Endothelial cell of umbilical vein (primary cell): ENCODE data around the gene NAV3. TPM values are rescaled to one million over a fixed set of nuclear protein-coding genes. Genes with fewer than 3 reads are reported as not detected.

Experiments
- BruUV-seq: library from RNA; stranded (reverse); fragments of 400-500 nt; replicated peaks from 2 replicates; lab custom pipeline; 2021; lab: Mats Ljungman, UMichigan
- CTCF ChIA-PET: fragments of 300-600, 350-600 bp; sonication (Branson Sonifier 250); formaldehyde crosslinking; loops from one replicate; lab custom pipeline; 2021; ENCODE audit warnings: antibody characterized with exemption, inconsistent platforms; lab: Charles Lee
- POLR2A ChIA-PET: fragments of 300-600, 350-600 bp; sonication (Branson Sonifier 250); formaldehyde crosslinking; loops from one replicate; lab custom pipeline; 2021; ENCODE audit warnings: antibody characterized with exemption, inconsistent platforms; lab: Charles Lee
- DNase-seq: peaks from one replicate; pipeline ENCODE4 v3.0.0-alpha.2; 2011; ENCODE audit warnings: low read depth, low spot score
- FAIRE-seq: peaks from 2 replicates; lab custom pipeline; 2011; peaks lifted over from hg19 to GRCh38; lab: Jason Lieb, UNC
- H2AFZ ChIP-seq: 2 replicates; pipeline ENCODE4 v1.6.0; 2012; ENCODE audit warnings: low read depth, low read length, control low read depth, inconsistent platforms
- H3K27ac ChIP-seq: 2 replicates; pipeline ENCODE4 v1.5.1; 2011; ENCODE audit warnings: low read depth, mild to moderate bottlenecking, control low read depth, low read length, moderate library complexity; ENCODE audit not compliant: insufficient read depth
- H3K27me3 ChIP-seq, 2 experiments: 2 replicates each; pipeline versions ENCODE4 v1.6.0 to v1.6.1; 2011; ENCODE audit warnings: low read length in 2 of 2, mixed read lengths in 1 of 2; ENCODE audit not compliant: control insufficient read depth in 2 of 2, insufficient read depth in 2 of 2
- H3K36me3 ChIP-seq, 2 experiments: 2 replicates in 1 of 2; 3 replicates in 1 of 2; pipeline ENCODE4 v1.5.1; 2011; ENCODE audit warnings: low read length in 2 of 2, mild to moderate bottlenecking in 1 of 2, moderate library complexity in 1 of 2; ENCODE audit not compliant: control insufficient read depth in 2 of 2, insufficient read depth in 2 of 2; ENCODE audit errors: extremely low read depth in 1 of 2
- H3K4me1 ChIP-seq: 3 replicates; pipeline ENCODE4 v1.5.1; 2011; ENCODE audit warnings: mild to moderate bottlenecking, low read length; ENCODE audit not compliant: control insufficient read depth, insufficient read depth; ENCODE audit errors: extremely low read depth
- H3K4me2 ChIP-seq: 2 replicates; pipeline ENCODE4 v1.6.1; 2011; ENCODE audit warnings: low read length, control low read depth, mixed read lengths; ENCODE audit not compliant: insufficient read depth
- H3K4me3 ChIP-seq, 3 experiments: fragments of 200-600 bp in 1 of 3; sonication (generic), shearing (Covaris generic) in 1 of 3; replicated peaks in 1 of 3; 2 replicates each; pipeline ENCODE4 v1.5.1; 2011 to 2016; ENCODE audit warnings: control low read depth in 3 of 3, low read length in 3 of 3, mild to moderate bottlenecking in 2 of 3, inconsistent platforms in 1 of 3, low read depth in 1 of 3, moderate library complexity in 1 of 3; ENCODE audit not compliant: insufficient read depth in 1 of 3
- H3K79me2 ChIP-seq: 2 replicates; pipeline ENCODE4 v1.6.0; 2012; ENCODE audit warnings: low read length, inconsistent platforms; ENCODE audit not compliant: control insufficient read depth, insufficient read depth
- H3K9ac ChIP-seq: replicated peaks from 2 replicates; pipeline ENCODE3; 2011; ENCODE audit warnings: low read length, control low read depth; ENCODE audit not compliant: insufficient read depth; ENCODE audit errors: extremely low read depth
- H3K9me1 ChIP-seq: replicated peaks from 3 replicates; pipeline ENCODE4 v1.6.0; 2011; ENCODE audit warnings: mild to moderate bottlenecking, low read length; ENCODE audit not compliant: control insufficient read depth, insufficient read depth; ENCODE audit errors: extremely low read depth
- H3K9me3 ChIP-seq: replicated peaks from 2 replicates; pipeline ENCODE4 v1.5.1; 2012; ENCODE audit warnings: low read length, inconsistent platforms; ENCODE audit not compliant: control insufficient read depth, insufficient read depth
- H4K20me1 ChIP-seq: replicated peaks from 2 replicates; pipeline ENCODE3; 2011; ENCODE audit warnings: mild to moderate bottlenecking, low read length; ENCODE audit not compliant: control insufficient read depth, insufficient read depth; ENCODE audit errors: extremely low read depth
- EZH2 ChIP-seq: IDR thresholded peaks from 2 replicates; pipeline ENCODE4 v1.6.1; 2012; ENCODE audit warnings: borderline replicate concordance, low read depth, mild to moderate bottlenecking, moderate library complexity, low read length, inconsistent platforms; ENCODE audit not compliant: severe bottlenecking
- FOS ChIP-seq: IDR thresholded peaks from 2 replicates; pipeline ENCODE4 v1.6.1; 2011; ENCODE audit warnings: mild to moderate bottlenecking, low read length, moderate library complexity, borderline replicate concordance; ENCODE audit not compliant: insufficient read depth
- GATA2 ChIP-seq: IDR thresholded peaks from 2 replicates; pipeline ENCODE4 v1.7.0; 2011; ENCODE audit warnings: low read depth, mild to moderate bottlenecking, moderate library complexity, mixed read lengths, low read length; ENCODE audit not compliant: insufficient read length, insufficient read depth
- JUN ChIP-seq: IDR thresholded peaks from 2 replicates; pipeline ENCODE4 v1.6.1; 2011; ENCODE audit warnings: borderline replicate concordance, low read depth; ENCODE audit not compliant: insufficient read length, insufficient read depth
- MYC ChIP-seq: IDR thresholded peaks from one replicate; pipeline ENCODE4 v1.6.1; 2011; ENCODE audit warnings: mild to moderate bottlenecking, low read depth, low read length
- POLR2A ChIP-seq: IDR thresholded peaks from 2 replicates; pipeline ENCODE4 v1.6.1; 2012; ENCODE audit warnings: low read depth, mild to moderate bottlenecking, control low read depth, low read length
- POLR2AphosphoS5 ChIP-seq: IDR thresholded peaks from 2 replicates; pipeline ENCODE4 v1.6.1; 2012; ENCODE audit warnings: low read depth, mild to moderate bottlenecking, control low read depth, low read length, moderate library complexity; ENCODE audit not compliant: insufficient read depth
- dilution Hi-C: fragments of 300-500 bp; cut with MboI; formaldehyde crosslinking; loops from one replicate; pipeline ENCODE4 v1.15.0; 2019; ENCODE audit warnings: low sequenced_read_pairs; ENCODE audit not compliant: extremely low pct_ligation_motif_present
- intact Hi-C: fragments of 100-400 bp; cut with micrococcal nuclease; formaldehyde crosslinking; loops from one replicate; pipeline ENCODE4 v1.10.0; 2022
- polyA plus RNA-seq, 4 experiments: library from polyadenylated mRNA; depleted of rRNA in 3 of 4; stranded (reverse) in 3 of 4; unstranded in 1 of 4; fragments of >200 nt; gene quantifications; 2 replicates each; pipeline versions ENCODE4 v1.2.1 to v1.2.3, GENCODE V29; 2011 to 2012; ENCODE audit warnings: missing spikeins in 1 of 4
- total RNA-seq: library from RNA; stranded (reverse); gene quantifications from 2 replicates; pipeline ENCODE4 v1.2.3, GENCODE V29; 2021
- TF ChIP-seq, protein P1 (sequence below): IDR thresholded peaks from 2 replicates; pipeline ENCODE4 v1.6.1; 2011; ENCODE audit not compliant: insufficient read depth, insufficient read length
- TF ChIP-seq, protein P2 (sequence below), 2 donors: IDR thresholded peaks; 1 replicate in 1 of 2; 2 replicates in 1 of 2; pipeline ENCODE4 v1.5.1; 2011; ENCODE audit warnings: low read length in 2 of 2, mild to moderate bottlenecking in 2 of 2, moderate library complexity in 2 of 2, control low read depth in 1 of 2, inconsistent platforms in 1 of 2, low read depth in 1 of 2; ENCODE audit not compliant: insufficient read depth in 1 of 2; ENCODE audit errors: extremely low read depth in 1 of 2

NAV3 gene
- total and polyA plus RNA-seq, 2 donors (not counting 3 experiments of a cell fraction or from before 2014, with no cell fraction given): 6.7 to 40.1 TPM

- no peak overlapping the region for H2AFZ ChIP-seq
- TF ChIP-seq GATA2: no peak
- no peak for TF ChIP-seq FOS
- TF ChIP-seq MYC: no peak
- TF ChIP-seq, protein P1, sequence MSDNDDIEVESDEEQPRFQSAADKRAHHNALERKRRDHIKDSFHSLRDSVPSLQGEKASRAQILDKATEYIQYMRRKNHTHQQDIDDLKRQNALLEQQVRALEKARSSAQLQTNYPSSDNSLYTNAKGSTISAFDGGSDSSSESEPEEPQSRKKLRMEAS: no peak
- TF ChIP-seq EZH2: no peak
- no peak for TF ChIP-seq POLR2A
- TF ChIP-seq JUN: no peak
- H3K79me2 ChIP-seq: no peaks in the 10 kb centered on the region
- H3K4me1 ChIP-seq: no peaks in the 10 kb centered on the region
- no peaks in the 10 kb centered on the region for H3K36me3 ChIP-seq
- no peak overlapping the region for H3K4me3 ChIP-seq
- H3K9me3 ChIP-seq: no peaks in the 10 kb centered on the region
- H3K9ac ChIP-seq: no peak overlapping the region
- H3K27ac ChIP-seq: no peak overlapping the region
- dilution Hi-C loops (no loop called here), intact Hi-C loops (no loop called here)
- H3K9me1 ChIP-seq: no peaks in the 10 kb centered on the region
- no peak overlapping the region for H3K4me2 ChIP-seq
- POLR2A ChIA-PET: no interaction called here
- peaks cover 0 to 3% of the 10 kb centered on the region in 2 experiments for H3K27me3 ChIP-seq
- no TSS peak for BruUV-seq
- FAIRE-seq (no peak), DNase-seq (no peak)
- no peaks in the 10 kb centered on the region for H4K20me1 ChIP-seq
- CTCF ChIA-PET: interaction anchor here (1.5 kb wide), 1 partner anchor 111 kb away, joined by 5 read pairs; no protein-coding TSS in a partner anchor
These were observed 16.3 kb upstream of the NAV3 start for GRCh38 chr12:77814386-77814785.

DNA sequence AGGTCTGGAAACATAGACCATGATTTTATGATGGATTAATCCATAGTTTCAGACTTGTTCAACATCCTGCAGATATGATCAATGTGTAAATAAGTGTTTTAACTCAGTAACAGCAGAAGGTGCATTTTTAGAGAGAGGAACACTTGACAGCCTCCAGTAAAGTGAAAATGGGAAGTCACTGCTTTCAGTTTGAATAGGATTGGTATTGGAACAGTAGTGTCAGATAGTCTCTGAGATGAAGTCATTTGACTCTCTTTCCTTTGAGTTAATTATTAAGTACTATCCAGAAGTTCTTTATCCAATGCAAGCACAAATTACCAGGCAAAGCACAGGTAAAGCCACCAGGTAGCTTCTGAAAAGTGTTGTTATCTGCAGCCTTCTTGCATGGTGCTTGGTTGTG lies 14.5 kb upstream of the NAV3 start:
- ChIA-PET POLR2A (no interaction called here), CTCF (no interaction called here)

More for the DNA sequence above, 14.5 kb upstream of the NAV3 start:
- peaks cover 0 to 3% of the 10 kb centered on the region in 2 experiments for H3K27me3 ChIP-seq
- H3K36me3 ChIP-seq: no peaks in the 10 kb centered on the region
- no peak overlapping the region for H3K4me2 ChIP-seq
- H3K4me1 ChIP-seq: no peaks in the 10 kb centered on the region
- H4K20me1 ChIP-seq: no peaks in the 10 kb centered on the region
- no peaks in the 10 kb centered on the region for H3K9me1 ChIP-seq
- H3K9me3 ChIP-seq: no peaks in the 10 kb centered on the region
- intact Hi-C loops: no loop called here
- no peak overlapping the region for H3K4me3 ChIP-seq
- no peaks in the 10 kb centered on the region for H3K79me2 ChIP-seq
- no peak for DNase-seq
- TF ChIP-seq POLR2AphosphoS5: no peak
- TF ChIP-seq, protein P2, sequence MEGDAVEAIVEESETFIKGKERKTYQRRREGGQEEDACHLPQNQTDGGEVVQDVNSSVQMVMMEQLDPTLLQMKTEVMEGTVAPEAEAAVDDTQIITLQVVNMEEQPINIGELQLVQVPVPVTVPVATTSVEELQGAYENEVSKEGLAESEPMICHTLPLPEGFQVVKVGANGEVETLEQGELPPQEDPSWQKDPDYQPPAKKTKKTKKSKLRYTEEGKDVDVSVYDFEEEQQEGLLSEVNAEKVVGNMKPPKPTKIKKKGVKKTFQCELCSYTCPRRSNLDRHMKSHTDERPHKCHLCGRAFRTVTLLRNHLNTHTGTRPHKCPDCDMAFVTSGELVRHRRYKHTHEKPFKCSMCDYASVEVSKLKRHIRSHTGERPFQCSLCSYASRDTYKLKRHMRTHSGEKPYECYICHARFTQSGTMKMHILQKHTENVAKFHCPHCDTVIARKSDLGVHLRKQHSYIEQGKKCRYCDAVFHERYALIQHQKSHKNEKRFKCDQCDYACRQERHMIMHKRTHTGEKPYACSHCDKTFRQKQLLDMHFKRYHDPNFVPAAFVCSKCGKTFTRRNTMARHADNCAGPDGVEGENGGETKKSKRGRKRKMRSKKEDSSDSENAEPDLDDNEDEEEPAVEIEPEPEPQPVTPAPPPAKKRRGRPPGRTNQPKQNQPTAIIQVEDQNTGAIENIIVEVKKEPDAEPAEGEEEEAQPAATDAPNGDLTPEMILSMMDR (IDR thresholded peaks at IDR 0.05; ENCODE audit: extremely low read depth in 1 of 2, insufficient read depth in 1 of 2, low read depth in 1 of 2, low read length in 2 of 2): no peak
- no peak for TF ChIP-seq MYC
- no peak for TF ChIP-seq FOS
- no peak for TF ChIP-seq EZH2
- no peak for TF ChIP-seq JUN
- TF ChIP-seq, protein P1: no peak
- no peak for TF ChIP-seq POLR2A
- TF ChIP-seq GATA2: no peak
- no peak overlapping the region for H3K27ac ChIP-seq
- no peak overlapping the region for H3K9ac ChIP-seq
- dilution Hi-C loops: no loop called here
- BruUV-seq: no TSS peak
- no peak overlapping the region for H2AFZ ChIP-seq
- no peak for FAIRE-seq
